NCI-H345 treated with DMSO at 0.1 percent for 48 hours (cell line): ENCODE results near the gene AP3B2.
A peak's percentile ranks its signal among the peaks of the same experiment; 100 is the strongest.

ENCODE experiments used
- DNase-seq: peaks from one replicate; lab custom pipeline; 2025; ENCODE audit not compliant: unreplicated experiment; lab: John Stamatoyannopoulos, UW

AP3B2 gene

GRCh38 chr15:82697735-82698407 is 11.8 kb downstream of the AP3B2 start:
- no peak for DNase-seq

GRCh38 chr15:82692171-82692570 is 17.5 kb downstream of the AP3B2 start:
- DNase-seq: no peak

GRCh38 chr15:82689147-82689546 is 20.5 kb downstream of the AP3B2 start:
- no peak for DNase-seq

- no peak for DNase-seq
Observed at GRCh38 chr15:82688691-82689090, 21.0 kb downstream of the AP3B2 start.

- peak; percentile 0 for DNase-seq
Observed at GRCh38 chr15:82681371-82681770, 28.3 kb downstream of the AP3B2 start.

- DNase-seq: peak; percentile 23
Observed at GRCh38 chr15:82680200-82681102, 29.2 kb downstream of the AP3B2 start.

GRCh38 chr15:82679626-82680199 is 30.0 kb downstream of the AP3B2 start:
- no peak for DNase-seq

GRCh38 chr15:82677720-82678323 is 31.9 kb downstream of the AP3B2 start:
- no peak for DNase-seq

- DNase-seq: no peak
Observed at GRCh38 chr15:82674873-82675272, 34.8 kb downstream of the AP3B2 start.

GRCh38 chr15:82670699-82671098 is 39.0 kb downstream of the AP3B2 start:
- no peak for DNase-seq

- no peak for DNase-seq
Observed at GRCh38 chr15:82666606-82667005, 43.1 kb downstream of the AP3B2 start.

GRCh38 chr15:82664021-82664420 is 45.7 kb downstream of the AP3B2 start:
- no peak for DNase-seq

GRCh38 chr15:82663186-82663600 is 46.5 kb downstream of the AP3B2 start:
- DNase-seq: no peak

- DNase-seq: no peak
Observed at GRCh38 chr15:82662641-82663040, 47.0 kb downstream of the AP3B2 start.

GRCh38 chr15:82660378-82660777 is 49.3 kb downstream of the AP3B2 start:
- DNase-seq: no peak

- no peak for DNase-seq
Observed at GRCh38 chr15:82656641-82657266, 52.9 kb downstream of the AP3B2 start.

- DNase-seq: no peak
Observed at GRCh38 chr15:82655606-82656005, 54.1 kb downstream of the AP3B2 start.

GRCh38 chr15:82653483-82654168 is 56.0 kb downstream of the AP3B2 start:
- no peak for DNase-seq

GRCh38 chr15:82651708-82652107 is 58.0 kb downstream of the AP3B2 start:
- no peak for DNase-seq

- DNase-seq: no peak
Observed at GRCh38 chr15:82650046-82650670, 59.5 kb downstream of the AP3B2 start.
